NT2/D1 (cell line): ENCODE data around the gene SLC22A31.
A peak's percentile ranks its signal among the peaks of the same experiment; 100 is the strongest.

Experiments used
- DNase-seq: peaks from one replicate; pipeline ENCODE4 v3.0.0-alpha.2; 2011; ENCODE audit warnings: low read depth, low spot score
- H3K27me3 ChIP-seq: 2 replicates; pipeline ENCODE4 v1.6.0; 2011; ENCODE audit warnings: mild to moderate bottlenecking; ENCODE audit not compliant: insufficient read length, insufficient read depth
- H3K36me3 ChIP-seq: 2 replicates; pipeline ENCODE4 v1.6.1; 2011; ENCODE audit warnings: mild to moderate bottlenecking, low read length, mixed read lengths; ENCODE audit not compliant: insufficient read depth, insufficient read length
- H3K4me1 ChIP-seq: 2 replicates; pipeline ENCODE4 v1.5.1; 2011; ENCODE audit not compliant: insufficient read depth, insufficient read length
- H3K4me3 ChIP-seq: 2 replicates; pipeline ENCODE4 v1.5.1; 2011; ENCODE audit warnings: low read depth; ENCODE audit not compliant: insufficient read length
- H3K9ac ChIP-seq: 2 replicates; pipeline ENCODE4 v1.6.0; 2011; ENCODE audit warnings: low read depth; ENCODE audit not compliant: insufficient read length
- H3K9me3 ChIP-seq: 2 replicates; pipeline ENCODE4 v1.5.1; 2011; ENCODE audit warnings: mild to moderate bottlenecking, low read length; ENCODE audit not compliant: insufficient read depth
- SUZ12 ChIP-seq: IDR thresholded peaks from 2 replicates; pipeline ENCODE4 v1.6.1; 2011; ENCODE audit not compliant: insufficient read length, insufficient read depth; ENCODE audit errors: extremely low read depth
- YY1 ChIP-seq: IDR thresholded peaks from 2 replicates; pipeline ENCODE4 v1.6.1; 2011; ENCODE audit not compliant: insufficient read length, insufficient read depth
- ZNF274 ChIP-seq: IDR thresholded peaks from 2 replicates; pipeline ENCODE4 v1.6.1; 2011; ENCODE audit warnings: mild to moderate bottlenecking, low read depth, low read length

Gene SLC22A31

DNA sequence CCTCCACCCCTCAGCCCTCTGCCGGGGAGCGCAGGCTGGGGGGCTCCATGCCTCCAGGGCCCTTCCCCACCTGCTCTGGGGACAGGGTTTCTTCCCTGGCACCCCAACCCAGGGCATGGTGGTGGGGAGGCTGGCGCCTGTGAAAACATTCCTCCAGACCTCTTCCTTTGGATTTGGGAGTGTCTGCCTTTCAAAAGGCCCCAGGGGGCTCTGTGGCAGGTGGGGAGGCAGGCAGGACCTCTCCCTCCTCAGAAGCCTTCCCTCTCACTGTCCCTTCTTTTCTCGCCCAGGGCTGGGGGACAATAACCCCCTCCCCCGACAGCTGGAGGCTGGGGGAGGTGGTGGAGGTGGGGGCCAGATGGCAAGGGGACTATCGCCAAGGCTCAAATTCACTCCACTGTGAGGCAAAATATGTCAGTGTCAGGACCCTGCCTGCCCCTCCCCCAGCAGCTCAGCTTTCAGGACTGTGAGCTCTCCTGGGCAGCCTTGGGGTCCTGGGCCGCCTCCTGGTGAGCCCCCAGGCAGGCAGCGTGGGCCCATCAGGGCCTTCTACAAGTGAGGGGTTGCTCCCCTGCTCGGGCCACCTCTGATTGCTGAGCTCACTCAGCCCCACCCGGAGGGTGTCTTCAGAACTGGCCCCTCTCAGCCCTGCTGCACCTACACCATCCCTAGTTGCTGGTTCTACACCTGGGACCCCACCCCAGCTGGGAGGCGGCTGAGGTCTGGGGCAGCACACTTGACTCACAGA is 27.0 kb downstream of the SLC22A31 start:
- Histone ChIP-seq H3K4me1 (peaks cover 47% of the 10 kb centered on the region), H3K4me3 (no peak overlapping the region), H3K9ac (peak overlapping the region; percentile 38), H3K27me3 (peaks cover 27% of the 10 kb centered on the region), H3K9me3 (no peaks in the 10 kb centered on the region), H3K36me3 (no peaks in the 10 kb centered on the region)
- TF ChIP-seq ZNF274 (no peak), YY1 (no peak), SUZ12 (no peak)
- DNase-seq: no peak

GRCh38 chr16:89172528-89173173 is 27.7 kb downstream of the SLC22A31 start:
- DNase-seq: no peak
- H3K4me3 ChIP-seq: no peak overlapping the region
- TF ChIP-seq SUZ12 (no peak), ZNF274 (no peak), YY1 (no peak)
- H3K4me1 ChIP-seq: peaks cover 47% of the 10 kb centered on the region
- H3K9me3 ChIP-seq: no peaks in the 10 kb centered on the region
- no peaks in the 10 kb centered on the region for H3K36me3 ChIP-seq
- H3K9ac ChIP-seq: peak overlapping the region; percentile 47
- H3K27me3 ChIP-seq: peaks cover 27% of the 10 kb centered on the region

GRCh38 chr16:89172171-89172527 is 28.2 kb downstream of the SLC22A31 start:
- Histone ChIP-seq H3K36me3 (no peaks in the 10 kb centered on the region), H3K4me1 (peaks cover 47% of the 10 kb centered on the region), H3K27me3 (peaks cover 27% of the 10 kb centered on the region), H3K4me3 (peak overlapping the region; percentile 0), H3K9me3 (no peaks in the 10 kb centered on the region), H3K9ac (peak overlapping the region; percentile 47)
- DNase-seq: no peak
- TF ChIP-seq YY1 (no peak), SUZ12 (no peak), ZNF274 (no peak)

DNA sequence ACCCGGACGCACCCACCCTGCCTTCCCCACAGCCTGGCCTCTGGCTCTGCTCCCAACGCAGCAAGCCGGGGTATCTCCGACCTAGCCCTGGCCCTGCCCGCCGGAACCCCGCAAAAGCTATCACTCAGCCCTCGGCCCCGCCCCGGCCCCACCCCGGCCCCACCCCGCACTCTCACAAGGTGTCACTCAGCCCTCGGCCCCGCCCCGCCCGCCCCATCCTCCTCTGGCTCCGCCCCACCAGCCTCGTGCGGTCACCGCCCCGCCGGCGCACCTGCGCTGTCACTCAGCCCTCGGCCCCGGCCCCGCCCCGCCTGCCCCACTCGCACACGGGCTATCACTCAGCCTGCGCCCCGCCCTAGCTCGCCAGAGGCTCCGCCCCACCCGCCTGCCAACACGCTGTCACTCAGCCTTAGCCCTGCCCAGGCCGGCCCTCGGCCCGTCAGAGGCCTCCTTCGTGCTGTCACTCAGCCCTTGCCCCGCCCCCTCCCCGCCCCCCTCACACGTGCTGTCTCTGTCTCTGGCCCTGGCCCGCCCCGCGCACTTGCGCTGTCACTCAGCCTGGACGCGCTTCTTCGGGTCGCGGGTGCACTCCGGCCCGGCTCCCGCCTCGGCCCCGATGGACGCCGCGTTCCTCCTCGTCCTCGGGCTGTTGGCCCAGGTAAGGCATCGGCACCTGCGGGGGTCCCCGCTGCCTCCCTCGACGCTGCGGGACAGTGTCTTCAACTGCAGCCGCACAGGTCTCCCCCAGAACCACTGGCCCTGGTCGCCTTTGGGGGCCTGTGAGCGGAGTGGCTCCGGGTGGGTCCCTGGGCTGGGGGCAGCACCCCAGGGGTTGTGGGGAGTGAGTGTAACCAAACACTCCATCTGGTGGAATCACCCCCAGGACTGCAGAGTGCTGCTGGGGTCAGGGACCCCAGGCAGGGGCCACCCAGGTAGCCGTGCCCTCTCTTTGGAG is 28.8 kb downstream of the SLC22A31 start, which contains the start of gene CDH15:
Gene CDH15 (plus strand): TSS at position 533 of the 955 bp plus-strand sequence. CDS start 84 bp downstream, at position 617.
- Histone ChIP-seq H3K27me3 (peaks cover 27% of the 10 kb centered on the region), H3K9ac (peak within 1 kb of the TSS; percentile 62), H3K4me1 (peaks cover 53% of the 10 kb centered on the region), H3K9me3 (no peaks in the 10 kb centered on the region), H3K36me3 (no peaks in the 10 kb centered on the region), H3K4me3 (peak within 1 kb of the TSS; percentile 45)
- TF ChIP-seq ZNF274 (no peak), SUZ12 (no peak), YY1 (no peak)
- peak; percentile 98 for DNase-seq

GRCh38 chr16:89170346-89171215 is 29.8 kb downstream of the SLC22A31 start:
- Histone ChIP-seq H3K9me3 (no peaks in the 10 kb centered on the region), H3K4me3 (peak overlapping the region; percentile 45), H3K36me3 (no peaks in the 10 kb centered on the region), H3K4me1 (peaks cover 49% of the 10 kb centered on the region), H3K27me3 (peaks cover 27% of the 10 kb centered on the region), H3K9ac (peak overlapping the region; percentile 62)
- DNase-seq: peak; percentile 33
- TF ChIP-seq YY1: no peak
- no peak for TF ChIP-seq ZNF274
- TF ChIP-seq SUZ12: no peak

GRCh38 chr16:89169778-89170177 is 30.6 kb downstream of the SLC22A31 start:
- TF ChIP-seq YY1 (no peak), SUZ12 (no peak)
- no peaks in the 10 kb centered on the region for H3K9me3 ChIP-seq
- H3K4me3 ChIP-seq: no peak overlapping the region
- H3K4me1 ChIP-seq: peaks cover 49% of the 10 kb centered on the region
- H3K36me3 ChIP-seq: no peaks in the 10 kb centered on the region
- H3K27me3 ChIP-seq: peaks cover 27% of the 10 kb centered on the region
- no peak for DNase-seq
- H3K9ac ChIP-seq: no peak overlapping the region
